Upper lobe of left lung (tissue), 4 donors: ENCODE measurements around the gene C1QTNF6.

Source experiments
- EP300 ChIP-seq, 4 donors: sonication (generic); formaldehyde crosslinking; IDR thresholded peaks; one replicate each; pipeline ENCODE4 v1.5.1; 2017; ENCODE audit warnings: antibody characterized with exemption in 4 of 4, control low read depth in 2 of 4
- POLR2AphosphoS5 ChIP-seq, 2 donors: sonication (generic); formaldehyde crosslinking; IDR thresholded peaks; one replicate each; pipeline ENCODE4 v1.5.1; 2017; ENCODE audit warnings: antibody characterized with exemption in 2 of 2
- TF ChIP-seq, protein P1 (sequence below), 6 experiments: fragments of 450-650 bp in 4 of 6; fragments of 200-600 bp in 2 of 6; sonication (generic) in 2 of 6; IDR thresholded peaks; one replicate each; pipeline ENCODE4 v1.5.1; 2016 to 2019; ENCODE audit warnings: antibody characterized with exemption in 6 of 6

DNA sequence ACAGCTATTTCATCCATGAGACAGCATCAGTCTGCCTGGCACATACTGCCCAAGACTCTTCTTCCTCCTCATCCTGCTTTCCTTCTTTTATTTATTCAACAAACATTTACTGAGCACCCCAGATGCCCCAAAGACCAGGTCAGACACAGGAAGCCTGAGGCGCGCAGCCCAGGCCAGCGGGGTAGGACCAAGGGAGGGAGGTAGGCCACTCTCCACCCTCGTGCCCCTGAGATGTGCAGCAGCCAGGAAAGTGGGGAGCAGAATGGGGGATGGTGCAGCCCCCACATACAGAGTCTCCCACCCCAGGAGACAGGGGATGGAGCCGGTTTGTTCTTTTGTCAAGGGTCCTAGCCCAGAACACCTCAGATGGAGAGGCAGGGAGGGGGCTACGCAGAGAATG, 34.1 kb downstream of the C1QTNF6 start:
- TF ChIP-seq, protein P1, sequence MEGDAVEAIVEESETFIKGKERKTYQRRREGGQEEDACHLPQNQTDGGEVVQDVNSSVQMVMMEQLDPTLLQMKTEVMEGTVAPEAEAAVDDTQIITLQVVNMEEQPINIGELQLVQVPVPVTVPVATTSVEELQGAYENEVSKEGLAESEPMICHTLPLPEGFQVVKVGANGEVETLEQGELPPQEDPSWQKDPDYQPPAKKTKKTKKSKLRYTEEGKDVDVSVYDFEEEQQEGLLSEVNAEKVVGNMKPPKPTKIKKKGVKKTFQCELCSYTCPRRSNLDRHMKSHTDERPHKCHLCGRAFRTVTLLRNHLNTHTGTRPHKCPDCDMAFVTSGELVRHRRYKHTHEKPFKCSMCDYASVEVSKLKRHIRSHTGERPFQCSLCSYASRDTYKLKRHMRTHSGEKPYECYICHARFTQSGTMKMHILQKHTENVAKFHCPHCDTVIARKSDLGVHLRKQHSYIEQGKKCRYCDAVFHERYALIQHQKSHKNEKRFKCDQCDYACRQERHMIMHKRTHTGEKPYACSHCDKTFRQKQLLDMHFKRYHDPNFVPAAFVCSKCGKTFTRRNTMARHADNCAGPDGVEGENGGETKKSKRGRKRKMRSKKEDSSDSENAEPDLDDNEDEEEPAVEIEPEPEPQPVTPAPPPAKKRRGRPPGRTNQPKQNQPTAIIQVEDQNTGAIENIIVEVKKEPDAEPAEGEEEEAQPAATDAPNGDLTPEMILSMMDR (IDR thresholded peaks at IDR 0.05), result no peak
- TF ChIP-seq EP300 (IDR thresholded peaks at IDR 0.05) (no peak), POLR2AphosphoS5 (IDR thresholded peaks at IDR 0.05) (no peak)
